A673 (cell line): ENCODE measurements around the gene CLEC16A. TPM values are rescaled to one million over a fixed set of nuclear protein-coding genes. Genes with fewer than 3 reads are reported as not detected.

Experiments
- BruUV-seq: library from RNA; stranded (reverse); fragments of 400-500 nt; replicated peaks from 2 replicates; lab custom pipeline; 2021; lab: Mats Ljungman, UMichigan
- CTCF ChIA-PET: fragments of 300-600 bp; sonication (Branson Sonifier 250); formaldehyde crosslinking; loops from one replicate; lab custom pipeline; 2022; ENCODE audit warnings: antibody characterized with exemption; lab: Charles Lee
- POLR2A ChIA-PET: fragments of 300-600 bp; sonication (Branson Sonifier 250); formaldehyde crosslinking; loops from one replicate; lab custom pipeline; 2022; ENCODE audit warnings: antibody characterized with exemption; ENCODE audit not compliant: low non-redundant PET; lab: Charles Lee
- DNase-seq: peaks from one replicate; pipeline ENCODE4 v3.0.0-alpha.2; 2015; ENCODE audit warnings: low spot score
- H3K27ac ChIP-seq: fragments of 200-600 bp; sonication (generic); 2 replicates; pipeline ENCODE4 v1.5.1; 2016; ENCODE audit warnings: mixed run types, low read depth, mild to moderate bottlenecking, mixed read lengths, antibody characterized with exemption, low read length; ENCODE audit not compliant: poor library complexity, severe bottlenecking
- H3K27me3 ChIP-seq: fragments of 200-600 bp; sonication (generic); replicated peaks from 2 replicates; pipeline ENCODE4 v1.6.1; 2017; ENCODE audit warnings: mixed run types, low read depth, mild to moderate bottlenecking, mixed read lengths, antibody characterized with exemption, low read length; ENCODE audit not compliant: insufficient read depth, poor library complexity
- H3K36me3 ChIP-seq: fragments of 200-600 bp; sonication (generic); 2 replicates; pipeline ENCODE4 v1.6.1; 2016; ENCODE audit warnings: mixed run types, mild to moderate bottlenecking, mixed read lengths, antibody characterized with exemption, low read length; ENCODE audit not compliant: insufficient read depth, poor library complexity, severe bottlenecking
- H3K4me1 ChIP-seq: fragments of 200-600 bp; sonication (generic); 2 replicates; pipeline ENCODE4 v1.6.1; 2017; ENCODE audit warnings: mixed run types, mild to moderate bottlenecking, mixed read lengths, antibody characterized with exemption, low read length; ENCODE audit not compliant: insufficient read depth, poor library complexity, severe bottlenecking
- H3K4me3 ChIP-seq: fragments of 200-600 bp; sonication (generic); 2 replicates; pipeline ENCODE4 v1.5.1; 2016; ENCODE audit warnings: low read depth, mixed run types, mild to moderate bottlenecking, mixed read lengths, low read length; ENCODE audit not compliant: poor library complexity, severe bottlenecking
- H3K9me3 ChIP-seq: fragments of 200-600 bp; sonication (generic); 2 replicates; pipeline ENCODE4 v1.6.1; 2016; ENCODE audit warnings: mixed run types, low read depth, mild to moderate bottlenecking, mixed read lengths, antibody characterized with exemption, low read length; ENCODE audit not compliant: poor library complexity, severe bottlenecking
- EZH2 ChIP-seq: fragments of 200-600 bp; sonication (generic); IDR thresholded peaks from 2 replicates; pipeline ENCODE4 v1.6.1; 2017; ENCODE audit warnings: borderline replicate concordance, low read depth, mild to moderate bottlenecking, mixed read lengths, antibody characterized with exemption, low read length; ENCODE audit not compliant: poor library complexity, severe bottlenecking
- intact Hi-C: fragments of 100-400 bp; cut with micrococcal nuclease; formaldehyde crosslinking; loops from one replicate; pipeline ENCODE4 v1.10.0; 2022; ENCODE audit not compliant: unreplicated experiment
- total RNA-seq: library from RNA; stranded (reverse); gene quantifications from 2 replicates; pipeline ENCODE4 v1.2.3, GENCODE V29; 2021
- TF ChIP-seq, protein P1 (sequence below): fragments of 300-800, 200-600 bp; sonication (generic); conservative IDR thresholded peaks from 2 replicates; pipeline ENCODE4 v1.5.1; 2017; ENCODE audit warnings: low read depth, mild to moderate bottlenecking, antibody characterized with exemption, low read length, moderate library complexity, mixed read lengths

The CLEC16A gene
- total RNA-seq, 1 experiment from 2014 or later: 23.4 TPM

DNA sequence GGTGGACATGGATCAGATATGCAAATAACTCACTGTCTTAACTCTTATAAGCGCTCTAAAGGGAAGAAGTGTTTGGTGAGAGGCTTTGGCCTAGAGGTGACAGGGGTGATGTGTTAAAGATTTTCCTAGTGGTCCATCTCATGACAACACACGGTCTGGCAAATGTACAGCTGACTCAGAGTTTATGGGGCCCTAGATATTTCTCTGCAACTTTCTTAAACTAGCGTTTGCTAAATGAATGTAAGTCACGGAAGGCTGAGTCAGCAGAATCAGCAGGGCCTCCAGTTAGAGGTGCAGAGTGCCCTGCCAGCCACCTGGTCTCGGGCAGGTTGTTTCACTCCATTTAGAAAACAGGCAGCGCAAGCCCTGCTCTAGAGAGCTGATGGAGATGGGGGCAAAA, 40.1 kb downstream of the CLEC16A start:
- POLR2A ChIA-PET: no interaction called here
- no TSS peak for BruUV-seq
- Histone ChIP-seq H3K4me1 (no peaks in the 10 kb centered on the region), H3K27me3 (no peaks in the 10 kb centered on the region), H3K9me3 (no peaks in the 10 kb centered on the region), H3K4me3 (no peak overlapping the region), H3K27ac (no peak overlapping the region), H3K36me3 (no peaks in the 10 kb centered on the region)
- TF ChIP-seq, protein P1, sequence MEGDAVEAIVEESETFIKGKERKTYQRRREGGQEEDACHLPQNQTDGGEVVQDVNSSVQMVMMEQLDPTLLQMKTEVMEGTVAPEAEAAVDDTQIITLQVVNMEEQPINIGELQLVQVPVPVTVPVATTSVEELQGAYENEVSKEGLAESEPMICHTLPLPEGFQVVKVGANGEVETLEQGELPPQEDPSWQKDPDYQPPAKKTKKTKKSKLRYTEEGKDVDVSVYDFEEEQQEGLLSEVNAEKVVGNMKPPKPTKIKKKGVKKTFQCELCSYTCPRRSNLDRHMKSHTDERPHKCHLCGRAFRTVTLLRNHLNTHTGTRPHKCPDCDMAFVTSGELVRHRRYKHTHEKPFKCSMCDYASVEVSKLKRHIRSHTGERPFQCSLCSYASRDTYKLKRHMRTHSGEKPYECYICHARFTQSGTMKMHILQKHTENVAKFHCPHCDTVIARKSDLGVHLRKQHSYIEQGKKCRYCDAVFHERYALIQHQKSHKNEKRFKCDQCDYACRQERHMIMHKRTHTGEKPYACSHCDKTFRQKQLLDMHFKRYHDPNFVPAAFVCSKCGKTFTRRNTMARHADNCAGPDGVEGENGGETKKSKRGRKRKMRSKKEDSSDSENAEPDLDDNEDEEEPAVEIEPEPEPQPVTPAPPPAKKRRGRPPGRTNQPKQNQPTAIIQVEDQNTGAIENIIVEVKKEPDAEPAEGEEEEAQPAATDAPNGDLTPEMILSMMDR: no peak
- no peak for TF ChIP-seq EZH2
- DNase-seq: no peak
- intact Hi-C loops: no loop called here
- CTCF ChIA-PET: no interaction called here

DNA sequence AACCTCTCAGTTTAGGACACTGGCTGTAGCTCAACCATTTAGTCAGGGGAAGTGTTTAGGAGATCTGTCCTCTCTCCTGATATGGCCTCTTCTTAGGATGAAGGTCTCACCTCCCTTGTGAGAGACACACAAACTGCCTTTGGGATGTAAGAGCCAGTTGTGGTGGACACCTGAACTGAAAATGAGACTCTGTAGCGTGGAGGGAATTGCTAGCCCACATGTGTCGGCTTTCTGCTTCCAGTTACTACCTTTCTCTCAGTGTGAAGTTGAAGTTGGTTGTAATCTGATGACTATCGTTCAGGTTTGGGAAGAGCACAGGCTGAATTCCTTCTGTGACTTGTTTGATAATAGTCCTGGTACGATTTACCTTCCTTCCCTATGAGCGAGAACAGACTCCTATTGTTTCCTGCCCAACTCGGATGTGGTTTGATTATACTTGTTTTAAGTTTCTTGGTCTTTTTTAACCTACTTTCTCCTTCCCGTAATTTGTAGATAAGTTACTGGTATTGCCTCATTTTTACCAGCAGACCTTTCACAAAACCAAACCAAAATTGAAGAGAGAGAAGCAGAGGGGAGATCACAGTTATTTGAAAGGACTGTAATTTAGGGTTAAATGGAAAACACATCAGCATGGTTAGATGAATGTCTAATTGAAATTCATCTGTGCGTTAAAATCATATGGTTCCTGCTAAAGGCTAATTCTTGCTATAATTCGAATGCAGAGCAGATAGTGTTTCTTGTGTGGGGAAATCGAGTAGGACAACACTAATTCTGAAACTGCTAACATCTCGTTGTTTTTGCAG, 43.2 kb downstream of the CLEC16A start:
- no TSS peak for BruUV-seq
- H3K4me1 ChIP-seq: no peaks in the 10 kb centered on the region
- no peak overlapping the region for H3K4me3 ChIP-seq
- TF ChIP-seq, protein P1: no peak
- TF ChIP-seq EZH2: no peak
- no peaks in the 10 kb centered on the region for H3K27me3 ChIP-seq
- no peak overlapping the region for H3K27ac ChIP-seq
- H3K9me3 ChIP-seq: no peaks in the 10 kb centered on the region
- no peaks in the 10 kb centered on the region for H3K36me3 ChIP-seq
- ChIA-PET CTCF (no interaction called here), POLR2A (no interaction called here)
- intact Hi-C loops: no loop called here
- DNase-seq: no peak

DNA sequence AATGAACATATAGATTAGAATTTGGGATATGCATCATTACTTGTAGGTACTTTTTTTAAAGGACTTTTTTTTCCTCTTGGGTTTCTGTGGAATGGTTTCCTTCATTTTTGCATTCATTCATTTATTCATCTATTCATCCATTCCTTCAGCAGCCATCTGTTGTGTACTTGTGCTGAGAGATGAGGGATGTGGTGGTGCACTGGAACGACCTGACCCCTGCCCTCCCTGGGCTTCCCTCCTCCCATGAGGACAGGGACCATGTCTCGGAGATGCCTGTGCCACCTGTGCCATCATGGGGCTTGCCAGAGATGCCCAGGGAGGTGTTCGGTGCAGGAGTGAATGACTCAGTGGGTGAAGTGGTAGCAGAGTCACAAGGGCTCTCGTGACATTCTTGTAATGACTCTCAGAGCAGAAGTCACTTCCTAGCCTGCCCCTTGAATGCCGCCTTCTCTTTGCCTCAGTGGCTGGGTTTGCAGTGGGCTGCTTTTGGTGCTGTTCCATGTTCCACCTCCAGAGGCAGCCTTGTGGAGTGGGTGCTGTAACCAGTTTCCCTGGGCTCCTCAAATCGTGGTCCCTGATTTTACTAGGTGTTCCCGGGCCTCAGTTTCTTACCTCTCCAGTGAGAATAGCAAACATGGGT, 43.9 kb downstream of the CLEC16A start:
- no TSS peak for BruUV-seq
- TF ChIP-seq, protein P1: peak; percentile 55
- TF ChIP-seq EZH2: no peak

More for the DNA sequence above, 43.9 kb downstream of the CLEC16A start:
- H3K4me3 ChIP-seq: no peak overlapping the region
- no peaks in the 10 kb centered on the region for H3K27me3 ChIP-seq
- H3K36me3 ChIP-seq: no peaks in the 10 kb centered on the region
- CTCF ChIA-PET: no interaction called here
- no peaks in the 10 kb centered on the region for H3K4me1 ChIP-seq
- no peak overlapping the region for H3K27ac ChIP-seq
- DNase-seq: no peak
- intact Hi-C loops: no loop called here
- POLR2A ChIA-PET: no interaction called here
- no peaks in the 10 kb centered on the region for H3K9me3 ChIP-seq
